A673 (cell line): Measurements from ENCODE around the gene CCBE1.

Experiments used
- CTCF ChIP-seq: fragments of 300-800, 200-600 bp; sonication (generic); conservative IDR thresholded peaks from 2 replicates; pipeline ENCODE4 v1.5.1; 2017; ENCODE audit warnings: low read depth, mild to moderate bottlenecking, antibody characterized with exemption, low read length, moderate library complexity, mixed read lengths
- EZH2 ChIP-seq: fragments of 200-600 bp; sonication (generic); IDR thresholded peaks from 2 replicates; pipeline ENCODE4 v1.6.1; 2017; ENCODE audit warnings: borderline replicate concordance, low read depth, mild to moderate bottlenecking, mixed read lengths, antibody characterized with exemption, low read length; ENCODE audit not compliant: poor library complexity, severe bottlenecking

- no peak for TF ChIP-seq CTCF
- no peak for TF ChIP-seq EZH2
Measured at GRCh38 chr18:59567431-59567830, 129.8 kb downstream of the CCBE1 start.
